Fibroblast of pulmonary artery (primary cell): Measurements from ENCODE around the gene SDF2.

Experiments
- DNase-seq: peaks from one replicate; pipeline ENCODE4 v3.0.0-alpha.2; 2010; ENCODE audit warnings: low read depth
- H3K4me3 ChIP-seq: replicated peaks from 2 replicates; pipeline ENCODE4 v1.5.1; 2011; ENCODE audit warnings: low read depth, mild to moderate bottlenecking, control low read depth, low read length, moderate library complexity
- TF ChIP-seq, protein P1 (sequence below): IDR thresholded peaks from 2 replicates; pipeline ENCODE4 v1.5.1; 2011; ENCODE audit warnings: mild to moderate bottlenecking, control low read depth, low read length, inconsistent platforms; ENCODE audit errors: missing control alignments

Gene SDF2

GRCh38 chr17:28684963-28685362 lies 23.3 kb upstream of the SDF2 start:
- no peak overlapping the region for H3K4me3 ChIP-seq
- peak; percentile 49 for DNase-seq
- TF ChIP-seq, protein P1, sequence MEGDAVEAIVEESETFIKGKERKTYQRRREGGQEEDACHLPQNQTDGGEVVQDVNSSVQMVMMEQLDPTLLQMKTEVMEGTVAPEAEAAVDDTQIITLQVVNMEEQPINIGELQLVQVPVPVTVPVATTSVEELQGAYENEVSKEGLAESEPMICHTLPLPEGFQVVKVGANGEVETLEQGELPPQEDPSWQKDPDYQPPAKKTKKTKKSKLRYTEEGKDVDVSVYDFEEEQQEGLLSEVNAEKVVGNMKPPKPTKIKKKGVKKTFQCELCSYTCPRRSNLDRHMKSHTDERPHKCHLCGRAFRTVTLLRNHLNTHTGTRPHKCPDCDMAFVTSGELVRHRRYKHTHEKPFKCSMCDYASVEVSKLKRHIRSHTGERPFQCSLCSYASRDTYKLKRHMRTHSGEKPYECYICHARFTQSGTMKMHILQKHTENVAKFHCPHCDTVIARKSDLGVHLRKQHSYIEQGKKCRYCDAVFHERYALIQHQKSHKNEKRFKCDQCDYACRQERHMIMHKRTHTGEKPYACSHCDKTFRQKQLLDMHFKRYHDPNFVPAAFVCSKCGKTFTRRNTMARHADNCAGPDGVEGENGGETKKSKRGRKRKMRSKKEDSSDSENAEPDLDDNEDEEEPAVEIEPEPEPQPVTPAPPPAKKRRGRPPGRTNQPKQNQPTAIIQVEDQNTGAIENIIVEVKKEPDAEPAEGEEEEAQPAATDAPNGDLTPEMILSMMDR: no peak

DNA sequence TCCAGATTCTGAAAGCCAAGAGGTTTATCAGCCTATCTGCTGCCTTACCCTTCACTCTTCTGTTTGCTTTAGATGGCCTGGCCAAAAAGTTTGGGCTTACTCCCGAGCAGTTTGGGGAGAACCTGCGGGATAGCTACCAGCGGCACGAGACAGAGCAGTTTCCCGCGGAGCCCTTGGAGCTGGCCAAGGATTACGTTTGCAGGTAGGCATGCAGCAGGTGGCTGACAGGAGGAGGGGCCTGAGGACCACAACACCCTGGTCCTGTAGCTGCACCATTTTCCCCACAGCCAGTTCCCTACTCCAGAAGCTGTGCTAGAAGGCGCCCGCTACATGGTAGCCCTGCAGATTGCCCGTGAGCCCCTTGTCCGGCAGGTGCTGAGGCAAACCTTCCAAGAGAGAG lies 20.9 kb upstream of the SDF2 start:
- TF ChIP-seq, protein P1: no peak
- no peak for DNase-seq
- H3K4me3 ChIP-seq: no peak overlapping the region

DNA sequence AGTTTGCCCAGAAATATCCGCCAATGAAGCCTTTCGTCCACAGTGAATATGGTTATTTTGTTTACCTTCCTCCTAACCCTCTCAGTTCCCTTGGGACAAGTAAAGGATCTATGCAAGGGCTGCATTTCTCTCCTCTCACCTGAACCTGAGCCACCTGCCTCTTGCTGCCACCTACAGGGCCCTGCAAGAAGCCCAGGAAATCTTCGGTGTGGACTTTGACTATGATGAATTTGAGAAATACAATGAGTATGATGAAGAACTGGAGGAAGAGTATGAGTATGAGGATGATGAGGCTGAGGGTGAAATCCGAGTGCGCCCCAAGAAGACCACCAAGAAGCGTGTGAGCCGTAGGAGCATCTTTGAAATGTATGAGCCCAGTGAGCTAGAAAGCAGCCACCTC lies 14.3 kb upstream of the SDF2 start:
- no peak for DNase-seq
- TF ChIP-seq, protein P1: peak; percentile 17
- H3K4me3 ChIP-seq: no peak overlapping the region

DNA sequence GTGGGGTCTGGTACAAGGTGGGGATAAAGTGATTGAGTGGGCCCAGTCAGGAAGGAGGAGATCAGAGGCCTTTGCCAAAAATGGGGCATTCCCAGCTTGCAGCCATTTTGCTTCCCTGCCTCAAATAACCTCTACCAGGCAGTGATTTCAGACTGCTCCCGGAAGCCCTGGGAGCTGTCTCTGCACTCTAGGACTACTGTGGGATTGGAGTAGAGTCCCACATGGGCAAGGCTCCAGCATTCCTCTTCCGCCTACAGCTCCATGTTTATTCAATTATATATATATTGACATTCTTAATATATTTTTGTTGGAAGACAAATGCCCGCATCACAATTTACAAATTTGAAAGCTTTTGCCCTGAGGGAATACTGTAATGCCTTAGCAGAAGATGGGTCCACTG lies 13.8 kb upstream of the SDF2 start:
- no peak for DNase-seq
- no peak overlapping the region for H3K4me3 ChIP-seq
- TF ChIP-seq, protein P1: no peak

DNA sequence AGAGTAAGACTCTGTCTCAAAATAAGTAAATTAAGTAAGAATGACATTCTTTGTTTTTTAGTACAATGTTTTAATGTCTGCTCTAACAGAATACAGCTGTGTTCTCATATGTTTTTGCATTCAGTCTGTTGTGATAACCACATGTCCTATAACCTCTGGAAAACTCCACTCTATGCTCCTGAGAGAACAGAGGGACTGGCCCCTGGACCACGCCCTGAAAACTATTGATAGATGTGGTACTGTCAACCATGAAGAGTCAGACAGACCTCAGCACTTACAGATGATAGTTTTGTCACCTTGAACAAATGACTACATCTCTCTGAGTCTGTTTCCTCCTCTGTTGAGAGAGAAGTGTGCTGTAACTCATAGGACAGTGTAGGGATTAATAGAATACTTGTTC lies 8.2 kb upstream of the SDF2 start:
- DNase-seq: no peak
- TF ChIP-seq, protein P1: no peak
- no peak overlapping the region for H3K4me3 ChIP-seq

- TF ChIP-seq, protein P1: no peak
- no peak for DNase-seq
- H3K4me3 ChIP-seq: no peak overlapping the region
Measured at GRCh38 chr17:28667870-28668269, 6.2 kb upstream of the SDF2 start.

DNA sequence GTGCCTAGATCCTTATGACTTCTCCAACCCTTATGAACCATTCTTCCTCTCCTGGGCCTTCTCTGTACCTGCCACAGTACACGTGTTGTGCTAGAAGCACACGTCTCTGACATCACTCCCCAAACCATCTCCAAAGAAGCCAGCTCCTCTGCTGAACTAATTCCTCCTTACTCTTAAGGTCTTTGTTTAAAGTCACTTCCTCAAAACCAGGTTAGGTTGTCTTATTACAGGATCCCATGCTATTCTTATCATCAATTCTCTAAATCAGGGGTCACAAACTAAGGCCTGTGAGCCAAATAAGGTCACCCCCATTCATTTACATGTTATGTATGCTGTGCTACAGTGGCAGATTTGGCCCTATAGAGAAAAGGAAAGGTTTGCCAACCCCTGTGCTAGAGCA lies 4.3 kb upstream of the SDF2 start:
- no peak overlapping the region for H3K4me3 ChIP-seq
- TF ChIP-seq, protein P1: no peak
- no peak for DNase-seq
